ENCODE measurements around the gene XPC.

Gene XPC

DNA sequence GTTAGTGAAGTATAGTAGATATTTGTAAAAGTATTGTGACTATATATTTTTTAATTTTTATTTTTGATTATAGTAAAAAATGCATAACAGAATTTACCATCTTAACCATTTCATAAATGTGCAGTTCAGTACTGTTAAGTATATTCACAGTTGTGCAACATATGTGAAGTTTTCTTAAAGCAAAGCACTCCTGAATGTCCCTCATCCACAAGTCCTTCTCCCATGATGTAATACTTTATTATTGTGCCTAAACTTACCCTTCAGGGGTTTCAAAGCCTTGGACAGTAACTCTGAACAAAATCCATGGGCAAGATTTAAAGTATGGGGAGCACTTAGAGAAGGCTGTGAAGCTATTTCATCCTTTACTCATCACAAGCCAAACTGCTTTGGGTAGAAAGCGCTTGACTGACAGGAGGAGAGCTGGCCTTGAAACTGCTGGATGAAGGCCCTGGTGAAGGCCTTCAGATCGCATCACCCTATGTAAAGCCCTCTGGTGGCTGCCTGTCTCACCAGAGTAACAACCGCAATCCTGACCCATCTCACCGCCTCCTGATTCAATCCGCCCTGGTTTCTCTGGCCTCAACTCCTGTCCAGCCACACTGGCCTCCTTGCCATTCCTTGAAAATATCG lies 28.3 kb upstream of the XPC start:
- no peak for DNase-seq

DNA sequence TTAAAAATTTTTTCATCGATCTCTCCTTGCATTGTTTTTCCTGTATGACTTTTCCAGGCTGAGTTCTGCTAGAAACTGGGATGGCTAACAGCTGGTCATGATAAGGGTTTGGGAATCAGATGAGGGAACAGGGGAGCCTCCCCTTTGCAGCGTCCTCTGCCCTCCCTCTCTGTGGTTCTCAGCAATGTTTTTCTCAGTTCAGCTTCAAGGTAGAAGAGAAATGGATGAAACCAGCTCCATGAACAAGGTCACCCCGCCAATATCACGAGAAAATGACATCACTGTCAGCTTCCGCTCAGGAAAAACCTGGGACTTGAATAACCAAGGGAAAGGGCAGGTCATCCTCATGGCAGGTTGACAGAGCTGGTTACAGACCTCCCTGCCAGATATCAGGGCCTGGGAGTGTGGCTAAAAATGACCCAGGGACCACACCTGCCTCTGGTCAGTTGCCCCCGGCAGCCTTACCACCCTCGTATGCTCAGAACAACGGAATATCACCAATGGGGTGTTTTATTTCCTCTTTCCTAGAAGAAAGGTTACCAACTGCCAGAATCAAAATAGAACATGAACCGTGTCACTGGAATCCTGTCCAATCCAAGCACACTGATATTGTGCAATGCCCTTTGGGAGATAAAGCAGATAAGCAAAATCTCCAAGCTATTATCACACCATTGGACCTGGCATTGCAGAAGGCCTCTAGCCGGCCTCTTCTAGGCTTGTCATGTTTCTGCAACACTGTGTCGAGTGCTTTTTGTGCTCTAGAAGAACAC lies 26.3 kb upstream of the XPC start:
- peak; percentile 66 to 68 for DNase-seq

- peak; percentile 86 to 88 for DNase-seq
Observed at GRCh38 chr3:14203521-14204079, 25.2 kb upstream of the XPC start.

DNA sequence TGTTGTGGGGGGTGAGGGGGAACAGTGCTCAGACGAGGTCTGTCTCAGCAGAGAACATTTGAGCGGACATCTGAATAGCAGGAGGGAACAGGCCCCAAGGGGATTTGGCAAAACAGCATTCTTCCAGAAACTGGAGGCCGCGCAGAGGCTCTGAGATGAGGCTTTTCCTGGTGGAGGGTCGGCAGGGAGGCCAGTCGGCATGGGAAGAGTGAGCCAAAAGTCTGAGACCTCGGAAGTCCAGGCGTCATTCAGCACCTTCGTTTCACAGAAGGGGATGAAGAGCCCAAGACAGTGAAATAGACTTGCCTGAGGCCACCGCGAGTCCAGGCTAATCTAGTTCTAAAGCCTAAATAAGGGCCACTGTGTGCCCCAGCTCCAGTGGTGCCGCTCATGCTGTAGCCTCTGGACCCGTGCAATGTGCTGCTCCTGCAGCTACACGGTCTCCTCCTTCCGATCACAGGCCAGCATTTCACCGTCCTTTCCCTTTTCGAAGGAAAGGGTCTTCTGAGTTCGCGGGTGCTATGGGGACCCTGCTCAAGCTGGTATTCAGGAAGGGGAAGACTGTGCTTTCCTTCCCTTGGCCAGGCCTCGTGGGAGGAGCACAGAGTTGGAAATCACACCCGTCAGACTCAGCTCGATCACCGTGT lies 24.6 kb upstream of the XPC start:
- no peak for DNase-seq

GRCh38 chr3:14201940-14202684 lies 23.7 kb upstream of the XPC start:
- DNase-seq, result no peak

GRCh38 chr3:14200841-14201240 lies 22.4 kb upstream of the XPC start:
- DNase-seq, result no peak

DNA sequence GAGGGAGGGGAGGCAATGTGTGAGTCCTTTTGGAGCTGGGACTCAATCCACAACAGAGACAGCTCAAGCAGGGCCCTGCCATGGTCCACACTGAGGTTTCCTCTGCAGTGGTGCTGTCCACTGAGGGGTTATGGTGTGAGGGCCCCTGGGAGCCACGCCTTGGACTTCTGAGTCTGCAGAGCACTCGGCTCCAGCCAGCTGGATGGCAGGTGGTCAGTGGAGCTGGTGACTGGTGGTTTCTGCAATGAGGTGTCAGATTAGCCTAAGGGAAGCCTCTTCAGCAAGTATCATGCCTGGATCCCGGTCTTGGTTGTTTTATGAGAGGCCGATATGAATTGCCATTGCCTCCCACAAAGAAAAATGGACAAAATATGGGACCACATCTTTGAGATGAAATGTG lies 21.9 kb upstream of the XPC start:
- DNase-seq, result no peak

- no peak for DNase-seq
Observed at GRCh38 chr3:14199641-14200040, 21.2 kb upstream of the XPC start.

GRCh38 chr3:14194865-14195264 lies 16.5 kb upstream of the XPC start:
- DNase-seq, result no peak

GRCh38 chr3:14188041-14188754 lies 9.8 kb upstream of the XPC start:
- no peak for DNase-seq

DNA sequence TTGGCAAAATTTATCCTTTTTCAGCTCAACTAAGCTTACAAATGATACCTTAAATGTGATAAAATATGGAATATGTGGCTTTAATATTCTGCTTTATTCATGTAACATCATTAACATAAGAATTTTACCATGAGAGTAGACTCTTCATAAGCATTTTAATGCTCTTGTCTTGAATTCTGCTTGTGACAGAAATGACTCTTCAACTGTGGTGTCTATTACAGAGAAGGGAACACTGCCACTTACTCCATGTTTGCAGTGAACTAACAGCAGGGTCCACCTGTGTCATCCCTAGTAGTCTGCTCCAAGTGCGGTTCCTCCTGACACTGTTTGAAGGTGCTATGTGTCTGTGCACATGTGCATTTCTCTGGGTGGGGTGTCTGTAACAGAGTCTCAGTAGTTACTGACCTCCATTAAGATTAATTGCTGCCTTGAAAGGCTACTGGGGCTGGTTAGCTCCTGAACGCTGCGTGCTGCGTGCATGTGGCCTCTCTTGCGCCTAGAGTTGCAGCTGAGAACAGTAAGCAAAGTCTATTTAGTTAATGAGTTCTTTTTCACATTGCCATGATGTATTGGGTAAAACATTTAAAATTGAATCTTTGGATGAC lies 8.6 kb upstream of the XPC start:
- no peak for DNase-seq

DNA sequence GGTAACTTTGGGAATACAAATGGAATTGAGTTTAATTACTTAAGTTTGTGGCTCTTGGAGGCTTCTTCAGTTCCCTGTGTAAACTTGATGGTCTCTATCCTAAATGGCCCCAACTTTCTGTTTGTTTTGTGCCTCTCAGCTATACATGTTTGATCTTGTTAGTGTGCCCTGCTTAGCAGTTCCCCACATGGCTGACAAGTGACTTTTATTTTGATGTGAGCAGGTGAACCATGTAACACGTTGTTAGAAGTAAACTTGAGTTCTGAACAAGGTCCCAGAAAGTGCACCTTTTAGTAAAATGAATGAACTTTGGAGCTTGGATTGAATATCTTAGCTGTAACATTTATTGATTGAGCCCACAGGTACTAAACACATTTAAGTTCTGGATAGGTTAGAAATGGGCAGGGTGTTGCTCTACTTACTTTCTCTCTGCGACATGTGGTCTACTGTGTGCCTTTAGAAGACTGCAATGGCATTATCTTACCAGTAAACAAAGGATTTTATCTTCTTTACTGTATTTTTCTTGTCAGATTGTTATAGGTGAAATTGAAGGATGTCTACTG lies 4.7 kb upstream of the XPC start:
- no peak for DNase-seq

GRCh38 chr3:14181253-14181652 lies 2.9 kb upstream of the XPC start:
- no peak for DNase-seq

- DNase-seq, result no peak
Observed at GRCh38 chr3:14179795-14180194, 1.4 kb upstream of the XPC start.

GRCh38 chr3:14179114-14179465 lies 689 bp upstream of the XPC start:
- DNase-seq, result peak in 1 of 2 experiments; percentile 7

GRCh38 chr3:14177580-14178246 lies 688 bp downstream of the XPC start:
- DNase-seq, result peak in 1 of 2 experiments; percentile 43

GRCh38 chr3:14175383-14176037 lies 2.9 kb downstream of the XPC start:
- DNase-seq, result peak; percentile 32 to 40

- DNase-seq, result no peak
Observed at GRCh38 chr3:14174483-14174882, 3.9 kb downstream of the XPC start.

- DNase-seq, result no peak
Observed at GRCh38 chr3:14172496-14172895, 5.9 kb downstream of the XPC start.

- DNase-seq, result no peak
Observed at GRCh38 chr3:14170531-14171159, 7.8 kb downstream of the XPC start.

Measured in Kasumi-1 (cell line).